T-cell (primary cell): Measurements from ENCODE around the gene GCLC. TPM values are rescaled to one million over a fixed set of nuclear protein-coding genes. Genes with fewer than 3 reads are reported as not detected.

Experiments used
- ATAC-seq, 4 experiments: fragments of 200-7000 bp in 3 of 4; fragments of 150-1000 bp in 1 of 4; cut with Tn5 transposase; replicated peaks in 1 of 4; 1 replicate in 3 of 4; 2 replicates in 1 of 4; pipeline ENCODE4 v1.10.0; 2021; ENCODE audit warnings: moderate library complexity in 3 of 4, mild to moderate bottlenecking in 2 of 4, moderate number of reproducible peaks in 1 of 4
- CTCF ChIA-PET, 2 donors: fragments of 300-600 bp; sonication (Branson Sonifier 250); formaldehyde crosslinking; loops; one replicate each; lab custom pipeline; 2022; ENCODE audit warnings: antibody characterized with exemption in 2 of 2; lab: Charles Lee
- POLR2A ChIA-PET, 2 donors: fragments of 300-600 bp; sonication (Branson Sonifier 250); formaldehyde crosslinking; loops; one replicate each; lab custom pipeline; 2022; ENCODE audit warnings: antibody characterized with exemption in 2 of 2; lab: Charles Lee
- DNase-seq, 35 experiments: peaks; one replicate each; pipeline versions ENCODE4 v3.0.0 to v3.0.0-alpha.2; 2013 to 2023
- H3K27ac ChIP-seq: one replicate; pipeline ENCODE4 v1.5.1; 2013; ENCODE audit warnings: low read length
- H3K27me3 ChIP-seq, 2 experiments: replicated peaks in 1 of 2; 1 replicate in 1 of 2; 2 replicates in 1 of 2; pipeline versions ENCODE4 v1.6.1 to v1.7.0; 2013; ENCODE audit warnings: low read length in 1 of 2, mixed read lengths in 1 of 2; ENCODE audit not compliant: control insufficient read depth in 2 of 2, insufficient read depth in 2 of 2; ENCODE audit errors: extremely low read depth in 1 of 2
- H3K36me3 ChIP-seq, 2 donors: 1 replicate in 1 of 2; 2 replicates in 1 of 2; pipeline versions ENCODE4 v1.6.1 to v1.7.0; 2013; ENCODE audit warnings: low read length in 1 of 2; ENCODE audit not compliant: control insufficient read depth in 2 of 2, insufficient read depth in 1 of 2; ENCODE audit errors: extremely low read depth in 1 of 2
- H3K4me1 ChIP-seq, 2 experiments: 1 replicate in 1 of 2; 2 replicates in 1 of 2; pipeline versions ENCODE4 v1.6.1 to v1.7.0; 2013; ENCODE audit warnings: low read length in 2 of 2, mixed read lengths in 1 of 2; ENCODE audit not compliant: insufficient read depth in 2 of 2, control insufficient read depth in 1 of 2; ENCODE audit errors: extremely low read depth in 1 of 2
- H3K4me3 ChIP-seq, 2 donors: 1 replicate in 1 of 2; 2 replicates in 1 of 2; pipeline versions ENCODE4 v1.5.1 to v1.7.0; 2013; ENCODE audit warnings: mild to moderate bottlenecking in 2 of 2, low read length in 1 of 2, moderate library complexity in 1 of 2; ENCODE audit not compliant: control insufficient read depth in 1 of 2; ENCODE audit errors: extremely low read depth in 1 of 2
- H3K9me3 ChIP-seq: 2 replicates; pipeline ENCODE4 v1.7.0; 2013
- H3K27ac Mint-ChIP-seq, 2 donors: one replicate each; pipeline ENCODE4 v1.8.0; 2020 to 2021; ENCODE audit warnings: mild to moderate bottlenecking in 2 of 2, mixed read lengths in 2 of 2
- H3K27me3 Mint-ChIP-seq, 2 donors: one replicate each; pipeline ENCODE4 v1.8.0; 2021 to 2022; ENCODE audit warnings: mixed read lengths in 2 of 2
- H3K36me3 Mint-ChIP-seq: one replicate; pipeline ENCODE4 v1.8.0; 2021; ENCODE audit warnings: mixed read lengths
- H3K4me1 Mint-ChIP-seq, 3 donors: one replicate each; pipeline ENCODE4 v1.8.0; 2020 to 2022; ENCODE audit warnings: mixed read lengths in 3 of 3, mild to moderate bottlenecking in 1 of 3
- H3K4me3 Mint-ChIP-seq, 3 donors: one replicate each; pipeline ENCODE4 v1.8.0; 2020 to 2022; ENCODE audit warnings: mild to moderate bottlenecking in 3 of 3, mixed read lengths in 3 of 3, moderate library complexity in 3 of 3
- H3K9me3 Mint-ChIP-seq, 3 donors: one replicate each; pipeline ENCODE4 v1.8.0; 2020 to 2022; ENCODE audit warnings: mixed read lengths in 3 of 3
- WGBS: methylation state at CpG from one replicate; pipeline ENCODE4 v1.1.5; 2013; ENCODE audit warnings: missing lambda C conversion rate; ENCODE audit not compliant: insufficient coverage; 5-methylcytosine and 5-hydroxymethylcytosine counted together
- total RNA-seq, 35 experiments: library from RNA in 6 of 35; stranded (reverse) in 6 of 35; fragments of 120-200 nt in 1 of 35; gene quantifications; one replicate each; pipeline versions ENCODE4 v1.2.1 to v1.2.4 and lab custom pipeline; 2013 to 2026

Gene GCLC
- total RNA-seq, 5 donors from 2014 or later (not counting 1 experiment from before 2014, with no cell fraction given): 25.2 to 38.2 (median 33.6) TPM

DNA sequence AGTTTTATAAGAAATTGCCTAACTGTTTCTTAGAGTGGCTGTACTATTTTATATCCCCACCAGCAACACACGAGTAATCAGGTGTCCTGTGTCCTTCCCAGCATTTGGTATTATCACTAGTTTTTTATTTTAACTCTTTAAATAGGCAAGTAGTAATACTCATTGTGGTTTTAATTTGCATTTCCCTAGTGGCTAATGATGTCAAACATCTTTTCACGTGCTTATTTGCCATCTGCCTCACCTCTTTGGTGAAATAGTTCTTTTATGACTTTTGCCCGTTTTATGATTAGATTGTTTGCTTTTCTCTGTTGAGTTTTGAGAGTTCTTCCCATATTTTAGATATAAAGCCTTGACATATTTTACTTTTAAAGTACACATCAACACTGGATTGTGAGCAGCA is 57.8 kb downstream of the GCLC start:
- no peak overlapping the region for H3K4me3 ChIP-seq
- no CpG with 5 or more reads among the region's 3 CpGs for WGBS
- Mint-ChIP-seq H3K9me3 (no peaks in the 10 kb centered on the region), H3K27ac (no peak overlapping the region), H3K4me3 (no peak overlapping the region), H3K4me1 (peaks cover 0 to 6% (median 0%) of the 10 kb centered on the region in 3 donors), H3K36me3 (no peaks in the 10 kb centered on the region), H3K27me3 (peaks cover 21 to 53% of the 10 kb centered on the region in 2 donors)
- no peaks in the 10 kb centered on the region for H3K36me3 ChIP-seq
- ChIA-PET CTCF (interaction anchor here (0.6 to 1.0 kb wide), 6 partner anchors 11 to 318 kb away, joined by 3 to 6 read pairs (median 3); no protein-coding TSS in a partner anchor), POLR2A (no interaction called here)
- ATAC-seq (no peak), DNase-seq (no peak)
- H3K9me3 ChIP-seq: no peaks in the 10 kb centered on the region
- peaks cover 0 to 4% of the 10 kb centered on the region in 2 experiments for H3K27me3 ChIP-seq
- no peaks in the 10 kb centered on the region for H3K4me1 ChIP-seq
- H3K27ac ChIP-seq: no peak overlapping the region

DNA sequence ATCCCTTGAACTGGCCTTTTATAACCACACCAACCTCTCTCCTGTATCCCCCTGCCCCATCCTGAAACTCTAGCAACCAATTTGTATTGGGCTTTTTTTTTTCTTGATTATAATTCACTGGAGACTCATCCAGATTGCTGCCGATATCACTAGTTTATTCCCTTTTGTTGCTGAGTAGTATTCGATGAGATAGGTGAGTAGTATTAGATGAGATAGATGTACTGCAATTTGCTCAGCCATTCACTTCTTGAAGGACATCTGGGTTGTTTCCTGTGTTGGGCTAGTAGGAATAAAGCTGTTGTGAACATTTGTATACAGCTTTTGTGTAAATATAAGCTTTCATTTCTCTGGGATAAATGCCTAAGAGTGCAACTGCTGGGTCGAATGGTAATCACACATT is 58.2 kb downstream of the GCLC start:
- CTCF ChIA-PET: interaction anchor here (0.6 to 1.0 kb wide), 5 partner anchors 72 to 318 kb away, joined by 3 to 6 read pairs (median 3); no protein-coding TSS in a partner anchor
- Histone ChIP-seq H3K4me1 (no peaks in the 10 kb centered on the region), H3K27me3 (peaks cover 0 to 4% of the 10 kb centered on the region in 2 experiments), H3K4me3 (no peak overlapping the region), H3K27ac (no peak overlapping the region), H3K9me3 (no peaks in the 10 kb centered on the region), H3K36me3 (no peaks in the 10 kb centered on the region)
- 80% methylated on average over 1 of the region's 3 CpGs for WGBS
- Mint-ChIP-seq H3K4me1 (peaks cover 0 to 8% (median 0%) of the 10 kb centered on the region in 3 donors), H3K9me3 (no peaks in the 10 kb centered on the region), H3K27me3 (peaks cover 21 to 51% of the 10 kb centered on the region in 2 donors), H3K27ac (no peak overlapping the region), H3K4me3 (no peak overlapping the region), H3K36me3 (no peaks in the 10 kb centered on the region)
- no peak for ATAC-seq
- POLR2A ChIA-PET: no interaction called here
- DNase-seq: no peak

DNA sequence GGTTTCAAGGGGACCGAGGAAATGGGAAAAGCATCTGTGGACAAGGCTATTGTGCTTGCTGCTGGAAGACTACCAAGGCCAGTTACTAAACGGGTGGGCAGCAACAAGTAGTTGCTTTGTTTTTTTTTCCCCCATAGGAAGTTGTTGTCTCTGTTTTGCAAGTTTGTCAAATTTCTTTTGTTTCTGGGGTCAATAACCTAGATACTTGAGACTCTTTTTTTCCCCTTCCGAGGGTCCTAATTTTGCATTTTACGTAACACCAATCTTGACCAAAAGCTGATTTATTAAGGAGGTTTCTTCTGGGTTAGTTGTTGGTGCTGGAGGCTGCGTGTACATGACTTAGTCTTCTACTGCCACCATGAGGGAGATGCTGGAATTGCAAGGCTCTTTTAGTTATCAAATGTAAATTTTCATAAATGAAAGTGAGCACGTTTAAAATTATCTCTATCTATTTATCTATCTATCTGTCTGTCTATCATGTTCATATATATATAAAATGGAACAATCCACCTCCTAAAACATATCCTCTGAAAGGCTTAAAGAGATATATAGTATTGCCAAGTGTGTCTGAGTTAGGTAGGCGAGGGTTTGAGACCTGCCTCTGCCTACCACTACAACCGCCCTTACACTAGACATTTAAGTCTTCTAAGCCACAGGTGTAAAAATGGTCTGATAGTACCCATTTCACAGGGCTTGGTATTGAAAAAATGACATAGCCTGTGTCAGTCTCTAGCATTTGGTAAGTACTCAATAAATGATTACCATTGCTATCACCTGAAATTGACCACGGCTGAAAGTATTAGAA is 60.2 kb downstream of the GCLC start:
- POLR2A ChIA-PET: interaction anchor here (0.5 to 0.7 kb wide), 4 partner anchors 46 to 328 kb away, joined by 3 to 4 read pairs (median 3); no protein-coding TSS in a partner anchor
- H3K36me3 Mint-ChIP-seq: no peaks in the 10 kb centered on the region

DNA sequence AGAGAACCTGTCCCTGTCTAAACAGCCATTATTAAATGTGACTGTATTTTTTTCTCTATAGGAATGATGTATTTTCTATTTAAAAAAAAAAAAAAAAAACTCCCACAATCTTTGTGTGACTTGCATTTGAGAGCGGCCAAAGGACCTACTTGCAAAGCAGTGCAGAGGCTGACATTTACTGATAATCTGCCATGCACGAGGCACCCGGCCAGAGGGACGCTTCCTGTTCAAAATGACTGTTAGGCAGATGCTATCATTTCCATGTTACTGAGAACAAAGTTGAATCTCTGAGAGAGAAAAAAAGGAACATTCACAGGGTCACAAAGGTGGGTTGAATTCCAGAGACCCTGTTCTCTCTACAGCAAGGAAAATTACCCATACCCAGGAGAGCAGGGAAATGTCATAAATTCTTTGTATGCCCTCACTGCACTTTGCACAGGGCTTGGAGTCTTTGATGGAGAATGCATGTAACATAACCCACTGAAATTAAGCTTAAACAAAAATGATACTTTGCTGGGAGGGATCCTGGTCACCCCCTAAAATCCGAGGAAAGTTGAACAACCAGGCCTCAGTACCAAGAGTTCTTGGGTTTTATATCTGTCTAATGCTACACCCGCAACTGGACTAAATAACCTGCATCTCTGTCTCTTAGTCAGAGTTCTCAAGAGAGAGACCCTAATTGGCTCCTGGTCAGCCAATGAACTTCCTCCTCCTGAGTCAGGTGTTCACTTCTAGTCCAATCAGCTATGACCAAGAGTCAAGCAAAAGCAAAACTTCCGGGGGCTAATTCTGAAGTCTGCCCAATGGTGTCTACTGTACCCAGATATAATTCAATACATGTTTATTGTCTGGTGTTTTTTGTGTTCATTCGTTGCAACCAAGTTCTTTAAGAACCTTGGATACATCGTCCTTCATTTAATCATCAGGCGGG is 61.2 kb downstream of the GCLC start:
- Histone ChIP-seq H3K27me3 (peaks cover 0 to 4% of the 10 kb centered on the region in 2 experiments), H3K27ac (no peak overlapping the region), H3K36me3 (no peaks in the 10 kb centered on the region), H3K9me3 (no peaks in the 10 kb centered on the region), H3K4me1 (no peaks in the 10 kb centered on the region), H3K4me3 (no peak overlapping the region)
- ATAC-seq: no peak
- CTCF ChIA-PET: interaction anchor here (0.6 to 3.1 kb wide), 30 partner anchors 8 to 320 kb away, joined by 3 to 46 read pairs (median 4); no protein-coding TSS in a partner anchor
- no peaks in the 10 kb centered on the region for H3K36me3 Mint-ChIP-seq
- H3K27me3 Mint-ChIP-seq: peaks cover 19 to 40% of the 10 kb centered on the region in 2 donors
- 59% methylated on average over 5 of the region's 10 CpGs for WGBS
- H3K9me3 Mint-ChIP-seq: no peaks in the 10 kb centered on the region
- no peak overlapping the region for H3K27ac Mint-ChIP-seq
- peaks cover 0 to 20% (median 7%) of the 10 kb centered on the region in 3 donors for H3K4me1 Mint-ChIP-seq
- peak in 1 of 35 experiments; percentile 8 for DNase-seq
- POLR2A ChIA-PET: interaction anchor here in 1 of 2 donors (0.6 kb wide), 1 partner anchor 387 kb away, joined by 3 read pairs; no protein-coding TSS in a partner anchor
- no peak overlapping the region for H3K4me3 Mint-ChIP-seq

More for the DNA sequence above, 60.2 kb downstream of the GCLC start:
- H3K4me3 ChIP-seq: no peak overlapping the region
- no peaks in the 10 kb centered on the region for H3K36me3 ChIP-seq
- Mint-ChIP-seq H3K4me3 (no peak overlapping the region), H3K9me3 (no peaks in the 10 kb centered on the region), H3K4me1 (peaks cover 0 to 20% (median 7%) of the 10 kb centered on the region in 3 donors), H3K27me3 (peaks cover 21 to 46% of the 10 kb centered on the region in 2 donors), H3K27ac (no peak overlapping the region)
- H3K9me3 ChIP-seq: no peaks in the 10 kb centered on the region
- WGBS: 83% methylated on average over 1 of the region's 9 CpGs
- DNase-seq: peak in 33 of 35 experiments; percentile 19 to 85 (median 61)
- CTCF ChIA-PET: interaction anchor here (0.6 to 3.1 kb wide), 37 partner anchors 8 to 1629 kb away, joined by 3 to 46 read pairs (median 4); no protein-coding TSS in a partner anchor
- no peaks in the 10 kb centered on the region for H3K4me1 ChIP-seq
- H3K27me3 ChIP-seq: peaks cover 0 to 4% of the 10 kb centered on the region in 2 experiments
- H3K27ac ChIP-seq: no peak overlapping the region
- ATAC-seq: peak in 2 of 4 experiments; percentile 47 to 63

DNA sequence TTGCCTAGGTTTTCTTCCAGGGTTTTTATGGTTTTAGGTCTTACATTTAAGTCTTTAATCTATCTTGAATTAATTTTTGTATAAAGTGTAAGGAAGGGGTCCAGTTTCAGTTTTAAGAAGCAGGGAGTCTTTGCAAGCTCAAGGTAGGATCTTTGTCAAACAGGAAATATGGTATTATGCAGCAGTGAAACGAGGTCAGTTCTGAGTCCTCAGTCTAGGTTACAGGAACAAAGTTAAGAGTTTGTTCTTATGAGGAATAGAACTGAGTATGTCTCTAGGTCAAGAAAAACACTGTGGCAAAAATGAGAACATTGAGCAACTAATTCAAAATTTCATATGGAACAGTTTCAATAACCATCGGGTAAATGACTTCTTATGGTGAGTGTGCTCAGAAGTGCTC is 63.6 kb downstream of the GCLC start:
- Mint-ChIP-seq H3K36me3 (no peaks in the 10 kb centered on the region), H3K4me3 (no peak overlapping the region), H3K4me1 (peaks cover 0 to 20% (median 7%) of the 10 kb centered on the region in 3 donors), H3K27me3 (peaks cover 4 to 24% of the 10 kb centered on the region in 2 donors), H3K27ac (peak overlapping the region in 1 of 2 donors; percentile 10), H3K9me3 (no peaks in the 10 kb centered on the region)
- CTCF ChIA-PET: no interaction called here
- WGBS: 0% methylated on average over 1 of the region's 2 CpGs
- H3K27ac ChIP-seq: no peak overlapping the region
- no peaks in the 10 kb centered on the region for H3K9me3 ChIP-seq
- POLR2A ChIA-PET: interaction anchor here in 1 of 2 donors (0.5 kb wide), 1 partner anchor 387 kb away, joined by 3 read pairs; no protein-coding TSS in a partner anchor
- H3K4me1 ChIP-seq: no peaks in the 10 kb centered on the region
- H3K36me3 ChIP-seq: no peaks in the 10 kb centered on the region
- H3K4me3 ChIP-seq: no peak overlapping the region
- ATAC-seq (no peak), DNase-seq (no peak)
- peaks cover 0 to 4% of the 10 kb centered on the region in 2 experiments for H3K27me3 ChIP-seq
